HepG2 (cell line): ENCODE measurements around the gene TUBB4B. TPM values are rescaled to one million over a fixed set of nuclear protein-coding genes. Genes with fewer than 3 reads are reported as not detected.
A peak's percentile ranks its signal among the peaks of the same experiment; 100 is the strongest.

ENCODE experiments used
- GABPB1 ChIP-seq: IDR thresholded peaks from 2 replicates; pipeline ENCODE4 v1.6.1; 2016; ENCODE audit warnings: mild to moderate bottlenecking, missing genetic modification reagents, moderate library complexity, missing compliant biosample characterization
- HMGA1 ChIP-seq: sonication (generic); formaldehyde crosslinking; conservative IDR thresholded peaks from 2 replicates; pipeline ENCODE4 v1.4.0; 2020; ENCODE audit warnings: missing genetic modification reagents
- SNRNP70 ChIP-seq: fragments of 200-400 bp; formaldehyde crosslinking; IDR thresholded peaks from 2 replicates; pipeline ENCODE4 v1.6.1; 2017; ENCODE audit warnings: mild to moderate bottlenecking, low read depth, low read length, moderate library complexity
- ZNF224 ChIP-seq: sonication (generic); formaldehyde crosslinking; IDR thresholded peaks from 2 replicates; pipeline ENCODE4 v1.5.0; 2020; ENCODE audit warnings: mild to moderate bottlenecking, missing genetic modification reagents
- ZNF24 ChIP-seq: fragments of 450-650 bp; IDR thresholded peaks from 2 replicates; pipeline ENCODE4 v1.6.1; 2017; ENCODE audit warnings: antibody characterized with exemption, mild to moderate bottlenecking
- ZNF292 ChIP-seq: sonication (generic); formaldehyde crosslinking; IDR thresholded peaks from 2 replicates; pipeline ENCODE4 v1.8.1; 2022; ENCODE audit warnings: mild to moderate bottlenecking, low read depth, missing genetic modification reagents, borderline replicate concordance
- ZNF563 ChIP-seq: sonication (generic); formaldehyde crosslinking; IDR thresholded peaks from 2 replicates; pipeline ENCODE4 v1.8.0; 2022; ENCODE audit warnings: mild to moderate bottlenecking, moderate library complexity, missing genetic modification reagents
- ZNF644 ChIP-seq: IDR thresholded peaks from 2 replicates; pipeline ENCODE4 v1.6.1; 2016; ENCODE audit warnings: low read depth
- ZNF790 ChIP-seq: sonication (generic); formaldehyde crosslinking; IDR thresholded peaks from 2 replicates; pipeline ENCODE4 v1.8.0; 2022; ENCODE audit warnings: missing genetic modification reagents, mild to moderate bottlenecking, borderline replicate concordance
- ZNF883 ChIP-seq: sonication (generic); formaldehyde crosslinking; IDR thresholded peaks from 2 replicates; pipeline ENCODE4 v1.5.1; 2020; ENCODE audit warnings: mild to moderate bottlenecking, missing genetic modification reagents; ENCODE audit errors: not compliant biosample characterization
- ZSCAN9 ChIP-seq: IDR thresholded peaks from 2 replicates; pipeline ENCODE4 v1.6.1; 2016; ENCODE audit warnings: borderline replicate concordance
- polyA plus RNA-seq, 8 experiments: library from polyadenylated mRNA; depleted of rRNA in 3 of 8; stranded (reverse) in 7 of 8; unstranded in 1 of 8; fragments of >200 nt; fragmentation: Illumina TruSeq in 4 of 8; extraction: Trizol in 4 of 8; gene quantifications; 2 replicates each; pipeline versions ENCODE4 v1.2.1 to v1.2.3, GENCODE V29; 2011 to 2016; ENCODE audit warnings: low read depth in 4 of 8, missing spikeins in 1 of 8, mixed read lengths in 1 of 8; ENCODE audit not compliant: insufficient read depth in 1 of 8
- total RNA-seq, 5 experiments: library from RNA; depleted of rRNA; stranded (reverse); fragments of >200 nt; fragmentation: Illumina TruSeq; extraction: Trizol; gene quantifications; 2 replicates each; pipeline ENCODE4 v1.2.3, GENCODE V29; 2016; ENCODE audit warnings: low read depth in 1 of 5
- TF ChIP-seq, protein P1 (sequence below): sonication (generic); formaldehyde crosslinking; IDR thresholded peaks from 2 replicates; pipeline ENCODE4 v1.5.1; 2020; ENCODE audit warnings: mild to moderate bottlenecking, moderate library complexity, missing genetic modification reagents
- TF ChIP-seq, protein P2 (sequence below): sonication (generic); formaldehyde crosslinking; IDR thresholded peaks from 2 replicates; pipeline ENCODE4 v1.4.0; 2020; ENCODE audit warnings: mild to moderate bottlenecking, missing genetic modification reagents, borderline replicate concordance
- TF ChIP-seq, protein P3 (sequence below), 2 experiments: sonication (generic) in 1 of 2; formaldehyde crosslinking in 1 of 2; IDR thresholded peaks; 2 replicates each; pipeline versions ENCODE4 v1.6.1 to v1.9.0; 2014 to 2022; ENCODE audit warnings: antibody characterized with exemption in 1 of 2, borderline replicate concordance in 1 of 2, inconsistent platforms in 1 of 2, low read depth in 1 of 2, missing genetic modification reagents in 1 of 2
- TF ChIP-seq, protein P4 (sequence below): sonication (generic); IDR thresholded peaks from 2 replicates; pipeline ENCODE4 v1.6.1; 2016; ENCODE audit warnings: low read depth, borderline replicate concordance

Gene TUBB4B
- total and polyA plus RNA-seq, 2 of the 13 experiments (the other 11 are each of a cell fraction or from before 2014, with no cell fraction given) = 182 to 412 TPM

DNA sequence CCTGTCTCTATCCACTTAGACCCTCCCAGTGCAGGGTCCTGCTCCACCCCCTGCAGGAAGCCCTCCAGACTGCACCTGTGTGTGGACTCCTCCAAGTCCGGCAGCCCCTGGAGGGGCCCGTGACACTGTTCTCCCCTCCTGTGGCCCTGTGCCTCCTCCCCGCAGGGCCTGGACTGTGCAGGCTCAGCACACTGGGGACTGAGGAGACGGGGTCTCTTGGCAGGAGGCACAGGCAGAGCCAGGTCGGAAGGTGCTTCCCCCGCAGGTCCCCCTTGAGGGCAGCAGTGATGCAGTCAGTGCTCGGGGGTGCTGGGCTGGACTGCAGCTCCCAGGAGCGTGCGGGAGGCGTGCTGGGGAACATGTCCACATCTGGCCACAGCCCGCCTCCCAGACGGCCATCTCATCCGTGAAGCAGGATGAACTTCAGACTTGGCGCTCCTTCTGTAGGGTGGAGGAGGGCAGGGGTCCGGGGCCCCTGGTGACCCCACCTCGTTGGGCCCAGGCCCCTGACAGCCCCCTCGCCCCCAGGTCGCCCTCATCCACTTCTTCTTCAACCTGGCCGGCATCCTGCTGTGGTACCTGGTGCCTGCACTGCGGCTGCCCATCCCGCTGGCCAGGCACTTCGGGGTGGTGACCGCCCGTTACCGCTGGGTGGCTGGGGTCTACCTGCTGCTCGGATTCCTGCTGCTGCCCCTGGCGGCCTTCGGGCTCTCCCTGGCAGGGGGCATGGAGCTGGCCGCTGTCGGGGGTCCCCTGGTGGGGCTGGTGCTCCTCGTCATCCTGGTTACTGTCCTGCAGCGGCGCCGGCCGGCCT, 5.5 kb upstream of the TUBB4B start (continued):
- TF ChIP-seq, protein P1, sequence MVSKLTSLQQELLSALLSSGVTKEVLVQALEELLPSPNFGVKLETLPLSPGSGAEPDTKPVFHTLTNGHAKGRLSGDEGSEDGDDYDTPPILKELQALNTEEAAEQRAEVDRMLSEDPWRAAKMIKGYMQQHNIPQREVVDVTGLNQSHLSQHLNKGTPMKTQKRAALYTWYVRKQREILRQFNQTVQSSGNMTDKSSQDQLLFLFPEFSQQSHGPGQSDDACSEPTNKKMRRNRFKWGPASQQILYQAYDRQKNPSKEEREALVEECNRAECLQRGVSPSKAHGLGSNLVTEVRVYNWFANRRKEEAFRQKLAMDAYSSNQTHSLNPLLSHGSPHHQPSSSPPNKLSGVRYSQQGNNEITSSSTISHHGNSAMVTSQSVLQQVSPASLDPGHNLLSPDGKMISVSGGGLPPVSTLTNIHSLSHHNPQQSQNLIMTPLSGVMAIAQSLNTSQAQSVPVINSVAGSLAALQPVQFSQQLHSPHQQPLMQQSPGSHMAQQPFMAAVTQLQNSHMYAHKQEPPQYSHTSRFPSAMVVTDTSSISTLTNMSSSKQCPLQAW = no peak
- TF ChIP-seq GABPB1 (peak; percentile 44), ZNF790 (CRISPR knock-in tag) (peak; percentile 79; the same call in 1 of the 2 replicates), ZNF224 (CRISPR knock-in tag) (no peak; the same call in 1 of the 2 replicates), ZNF292 (no peak), ZNF883 (CRISPR knock-in tag) (peak; percentile 20), ZNF644 (CRISPR knock-in tag) (no peak), HMGA1 (CRISPR knock-in tag) (no peak), ZNF24 (no peak), ZNF563 (CRISPR knock-in tag) (no peak), SNRNP70 (no peak), ZSCAN9 (CRISPR knock-in tag) (no peak)
- TF ChIP-seq, protein P2, sequence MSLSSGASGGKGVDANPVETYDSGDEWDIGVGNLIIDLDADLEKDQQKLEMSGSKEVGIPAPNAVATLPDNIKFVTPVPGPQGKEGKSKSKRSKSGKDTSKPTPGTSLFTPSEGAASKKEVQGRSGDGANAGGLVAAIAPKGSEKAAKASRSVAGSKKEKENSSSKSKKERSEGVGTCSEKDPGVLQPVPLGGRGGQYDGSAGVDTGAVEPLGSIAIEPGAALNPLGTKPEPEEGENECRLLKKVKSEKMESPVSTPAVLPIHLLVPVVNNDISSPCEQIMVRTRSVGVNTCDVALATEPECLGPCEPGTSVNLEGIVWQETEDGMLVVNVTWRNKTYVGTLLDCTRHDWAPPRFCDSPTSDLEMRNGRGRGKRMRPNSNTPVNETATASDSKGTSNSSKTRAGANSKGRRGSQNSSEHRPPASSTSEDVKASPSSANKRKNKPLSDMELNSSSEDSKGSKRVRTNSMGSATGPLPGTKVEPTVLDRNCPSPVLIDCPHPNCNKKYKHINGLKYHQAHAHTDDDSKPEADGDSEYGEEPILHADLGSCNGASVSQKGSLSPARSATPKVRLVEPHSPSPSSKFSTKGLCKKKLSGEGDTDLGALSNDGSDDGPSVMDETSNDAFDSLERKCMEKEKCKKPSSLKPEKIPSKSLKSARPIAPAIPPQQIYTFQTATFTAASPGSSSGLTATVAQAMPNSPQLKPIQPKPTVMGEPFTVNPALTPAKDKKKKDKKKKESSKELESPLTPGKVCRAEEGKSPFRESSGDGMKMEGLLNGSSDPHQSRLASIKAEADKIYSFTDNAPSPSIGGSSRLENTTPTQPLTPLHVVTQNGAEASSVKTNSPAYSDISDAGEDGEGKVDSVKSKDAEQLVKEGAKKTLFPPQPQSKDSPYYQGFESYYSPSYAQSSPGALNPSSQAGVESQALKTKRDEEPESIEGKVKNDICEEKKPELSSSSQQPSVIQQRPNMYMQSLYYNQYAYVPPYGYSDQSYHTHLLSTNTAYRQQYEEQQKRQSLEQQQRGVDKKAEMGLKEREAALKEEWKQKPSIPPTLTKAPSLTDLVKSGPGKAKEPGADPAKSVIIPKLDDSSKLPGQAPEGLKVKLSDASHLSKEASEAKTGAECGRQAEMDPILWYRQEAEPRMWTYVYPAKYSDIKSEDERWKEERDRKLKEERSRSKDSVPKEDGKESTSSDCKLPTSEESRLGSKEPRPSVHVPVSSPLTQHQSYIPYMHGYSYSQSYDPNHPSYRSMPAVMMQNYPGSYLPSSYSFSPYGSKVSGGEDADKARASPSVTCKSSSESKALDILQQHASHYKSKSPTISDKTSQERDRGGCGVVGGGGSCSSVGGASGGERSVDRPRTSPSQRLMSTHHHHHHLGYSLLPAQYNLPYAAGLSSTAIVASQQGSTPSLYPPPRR (CRISPR knock-in tag) = no peak
- TF ChIP-seq, protein P3, sequence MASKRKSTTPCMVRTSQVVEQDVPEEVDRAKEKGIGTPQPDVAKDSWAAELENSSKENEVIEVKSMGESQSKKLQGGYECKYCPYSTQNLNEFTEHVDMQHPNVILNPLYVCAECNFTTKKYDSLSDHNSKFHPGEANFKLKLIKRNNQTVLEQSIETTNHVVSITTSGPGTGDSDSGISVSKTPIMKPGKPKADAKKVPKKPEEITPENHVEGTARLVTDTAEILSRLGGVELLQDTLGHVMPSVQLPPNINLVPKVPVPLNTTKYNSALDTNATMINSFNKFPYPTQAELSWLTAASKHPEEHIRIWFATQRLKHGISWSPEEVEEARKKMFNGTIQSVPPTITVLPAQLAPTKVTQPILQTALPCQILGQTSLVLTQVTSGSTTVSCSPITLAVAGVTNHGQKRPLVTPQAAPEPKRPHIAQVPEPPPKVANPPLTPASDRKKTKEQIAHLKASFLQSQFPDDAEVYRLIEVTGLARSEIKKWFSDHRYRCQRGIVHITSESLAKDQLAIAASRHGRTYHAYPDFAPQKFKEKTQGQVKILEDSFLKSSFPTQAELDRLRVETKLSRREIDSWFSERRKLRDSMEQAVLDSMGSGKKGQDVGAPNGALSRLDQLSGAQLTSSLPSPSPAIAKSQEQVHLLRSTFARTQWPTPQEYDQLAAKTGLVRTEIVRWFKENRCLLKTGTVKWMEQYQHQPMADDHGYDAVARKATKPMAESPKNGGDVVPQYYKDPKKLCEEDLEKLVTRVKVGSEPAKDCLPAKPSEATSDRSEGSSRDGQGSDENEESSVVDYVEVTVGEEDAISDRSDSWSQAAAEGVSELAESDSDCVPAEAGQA (IDR thresholded peaks at IDR 0.05; ENCODE audit: low read depth) = no peak
- TF ChIP-seq, protein P3 (CRISPR knock-in tag; IDR thresholded peaks at IDR 0.05; ENCODE audit: borderline replicate concordance) = no peak
- TF ChIP-seq, protein P4, sequence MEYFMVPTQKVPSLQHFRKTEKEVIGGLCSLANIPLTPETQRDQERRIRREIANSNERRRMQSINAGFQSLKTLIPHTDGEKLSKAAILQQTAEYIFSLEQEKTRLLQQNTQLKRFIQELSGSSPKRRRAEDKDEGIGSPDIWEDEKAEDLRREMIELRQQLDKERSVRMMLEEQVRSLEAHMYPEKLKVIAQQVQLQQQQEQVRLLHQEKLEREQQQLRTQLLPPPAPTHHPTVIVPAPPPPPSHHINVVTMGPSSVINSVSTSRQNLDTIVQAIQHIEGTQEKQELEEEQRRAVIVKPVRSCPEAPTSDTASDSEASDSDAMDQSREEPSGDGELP = no peak
